Measurements from ENCODE around the gene PTPRO.

GRCh38 chr12:15468911-15469310 is 146.6 kb downstream of the PTPRO start:
- no peak for TF ChIP-seq CTCF (IDR thresholded peaks at IDR 0.05 in 4 of 5, conservative IDR thresholded peaks at IDR 0.05 in 1 of 5)
- TF ChIP-seq POLR2A (IDR thresholded peaks at IDR 0.05), result no peak

Data from gastrocnemius medialis (tissue), 4 donors.